HG02798 (cell line): ENCODE results near the gene CHD9.

Experiments
- ATAC-seq: cut with Tn5 transposase; IDR thresholded peaks from one replicate; pipeline ENCODE4 v1.9.1; 2021; ENCODE audit warnings: mild to moderate bottlenecking; ENCODE audit not compliant: unreplicated experiment, poor library complexity

CHD9 gene

DNA sequence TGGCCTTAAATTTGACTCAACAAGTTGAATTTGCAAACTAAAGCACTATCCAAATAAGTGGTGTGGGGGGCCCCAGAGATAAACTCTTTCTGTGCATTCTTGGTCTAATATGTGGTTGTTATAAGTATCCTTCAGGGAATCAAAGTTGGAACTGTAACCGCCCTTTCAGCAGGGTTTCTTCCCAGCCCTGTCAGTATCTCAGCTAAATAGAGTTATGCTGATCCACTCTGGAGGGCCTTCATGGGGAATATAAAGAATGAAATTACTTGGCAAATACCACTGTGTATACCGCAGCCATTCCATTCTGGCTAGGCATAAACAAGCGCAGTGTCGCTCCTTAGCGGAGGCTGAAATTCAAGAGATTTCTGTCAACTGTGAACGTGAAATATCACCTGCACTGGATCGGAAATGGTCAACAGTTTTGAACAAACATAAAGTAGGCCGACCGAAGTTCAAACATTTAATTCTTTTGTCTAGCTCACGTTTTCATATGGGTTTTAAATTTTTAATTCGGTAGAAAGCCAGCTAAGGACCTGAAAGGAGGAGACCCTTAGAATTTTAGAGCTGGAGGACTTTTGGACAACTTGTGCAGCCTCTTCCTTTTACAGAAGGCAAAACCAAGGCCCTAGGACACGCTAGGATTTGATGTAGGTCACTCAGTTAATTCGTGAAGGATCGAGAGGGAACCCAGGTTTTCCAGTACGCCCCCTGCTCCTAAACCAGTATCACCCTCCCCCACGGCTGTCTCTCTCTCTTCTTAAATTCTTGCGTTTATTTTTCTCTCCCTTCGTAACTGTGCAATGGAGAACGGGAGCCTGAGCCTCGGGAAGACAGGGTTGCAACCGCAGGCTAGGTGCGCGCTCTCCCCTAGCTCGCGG, 74.7 kb downstream of the CHD9 start:
- ATAC-seq: no peak

DNA sequence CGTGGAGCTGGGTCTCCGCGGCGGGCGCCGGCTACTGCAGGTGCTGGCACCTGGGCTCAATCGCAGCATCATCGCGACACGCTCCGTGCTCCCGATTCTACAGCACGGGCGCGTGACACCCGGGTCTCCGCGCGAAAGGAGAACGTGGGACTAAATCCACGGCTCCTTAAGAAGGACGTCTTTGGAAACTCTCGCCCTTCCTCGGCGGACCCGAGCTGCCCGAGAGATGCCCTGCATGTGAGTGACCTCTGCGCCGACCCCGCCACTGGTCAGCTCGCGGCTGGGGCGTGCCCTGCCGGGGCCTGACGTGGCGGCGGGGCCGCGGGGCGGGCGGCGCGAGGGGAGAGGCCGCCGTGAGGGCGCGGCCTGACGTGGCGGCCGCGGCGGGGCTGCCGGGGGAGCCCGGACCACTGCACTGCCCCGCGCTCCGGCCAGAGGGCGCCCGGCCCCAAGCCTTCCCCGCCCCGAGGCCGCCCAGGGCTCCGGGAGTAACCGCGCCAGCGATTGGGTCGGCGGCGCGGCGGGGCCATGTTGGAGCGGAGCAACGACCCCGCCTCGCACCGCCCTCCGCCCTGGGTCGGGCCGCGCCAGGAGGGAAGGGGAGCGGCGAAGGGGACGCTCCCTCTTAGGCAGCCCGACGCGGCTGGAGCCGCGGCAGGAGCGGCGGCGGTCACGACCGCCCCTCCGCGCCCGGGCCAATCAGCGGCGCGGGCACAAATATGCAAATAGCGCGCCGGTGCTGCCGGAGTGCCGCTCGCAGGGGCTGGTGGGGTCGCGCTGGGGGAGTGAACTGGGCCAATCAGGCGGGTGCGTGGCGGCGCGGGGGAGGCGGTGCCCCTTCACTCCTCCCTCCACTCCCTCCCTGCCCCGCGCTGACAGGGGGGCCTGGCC, 75.6 kb downstream of the CHD9 start:
- ATAC-seq: peak; percentile 86

DNA sequence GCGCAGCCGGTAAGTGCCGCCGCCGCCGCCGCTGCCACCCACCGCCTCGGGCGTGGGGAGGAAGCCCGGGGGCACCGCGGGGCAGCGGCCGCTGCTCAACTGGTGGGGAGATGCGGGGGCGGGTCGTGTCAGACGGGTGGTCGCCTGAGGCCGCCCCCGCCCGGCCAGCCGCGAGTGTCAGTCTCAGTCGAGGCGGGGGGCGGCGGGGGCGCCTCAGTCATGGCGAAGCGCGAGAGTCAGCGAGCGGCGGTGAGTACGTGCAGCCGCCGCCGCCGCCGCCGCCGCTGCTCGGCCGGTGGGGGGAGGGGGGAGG, 76.2 kb downstream of the CHD9 start:
- peak; percentile 0 for ATAC-seq

DNA sequence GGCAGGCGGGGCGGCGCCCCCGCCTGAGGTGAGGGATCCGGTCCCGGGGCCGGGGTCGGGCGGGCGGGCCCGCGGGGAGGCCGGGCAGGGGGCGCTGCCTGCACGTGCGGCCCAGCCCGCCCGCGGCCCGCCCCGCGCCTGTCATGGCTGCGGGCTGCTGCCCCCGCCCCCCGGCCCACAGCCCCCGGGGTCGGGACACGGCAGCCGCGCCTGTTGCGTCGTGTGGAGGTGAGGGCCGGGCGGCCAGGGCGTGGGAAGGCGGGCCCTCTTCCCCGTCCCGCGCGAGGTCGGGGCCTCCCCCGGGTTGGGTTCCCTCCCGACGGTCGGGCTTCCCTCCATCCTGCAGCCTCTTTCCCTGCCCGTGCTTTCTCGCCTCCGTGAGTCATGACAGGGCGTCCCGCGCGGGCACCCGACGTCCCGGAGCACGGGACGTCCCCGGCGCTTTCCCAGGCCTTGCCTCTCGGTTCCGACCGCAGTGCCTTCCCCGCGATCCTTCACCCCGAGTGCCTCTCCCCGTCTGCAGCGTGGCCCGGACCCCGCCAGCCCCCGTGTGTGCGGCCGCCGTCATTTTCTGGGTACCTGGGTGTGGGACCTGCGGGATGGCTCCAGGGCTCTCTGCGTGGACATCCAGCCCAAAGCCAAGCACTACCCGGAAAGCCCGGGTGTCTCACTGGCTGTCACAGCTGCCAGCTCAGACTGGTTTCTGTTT, 76.7 kb downstream of the CHD9 start:
- no peak for ATAC-seq

DNA sequence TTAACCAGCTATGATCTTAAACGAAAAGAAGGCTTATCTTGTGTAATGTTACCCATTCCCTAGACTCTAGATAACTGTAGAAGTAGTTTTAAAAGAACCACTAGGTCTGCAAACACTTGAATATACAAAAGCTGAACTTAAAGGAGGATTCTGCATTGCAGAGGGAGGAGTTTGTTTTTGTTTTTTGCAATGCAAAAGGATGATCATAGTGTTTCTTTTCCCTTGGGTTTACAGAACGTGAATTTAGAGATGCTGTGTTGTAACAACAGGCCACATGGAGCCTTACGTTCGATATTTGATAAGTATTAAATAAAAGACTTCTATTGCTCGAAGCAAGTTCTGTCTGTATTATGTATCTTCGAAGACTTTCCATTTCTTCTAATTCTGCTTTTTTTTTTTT, 77.6 kb downstream of the CHD9 start:
- ATAC-seq: no peak

DNA sequence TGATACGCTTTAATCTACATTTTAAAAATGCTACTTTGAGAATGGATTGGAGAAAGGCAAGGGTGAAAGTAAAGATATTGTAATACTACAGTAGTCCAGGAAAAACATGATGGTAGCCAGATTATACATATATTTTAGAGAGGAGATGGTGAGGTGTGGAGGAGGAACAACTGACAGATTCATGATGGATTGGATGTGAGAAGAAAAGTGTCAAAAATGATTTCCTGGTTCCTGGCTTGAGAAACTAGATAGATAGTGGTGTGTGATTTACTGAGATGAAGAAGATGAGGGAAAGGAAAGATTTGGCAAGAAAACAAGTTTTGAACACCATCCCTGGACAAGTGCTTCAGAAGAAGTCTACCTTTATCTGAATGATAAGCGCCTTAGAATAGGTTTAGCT, 80.5 kb downstream of the CHD9 start:
- no peak for ATAC-seq

DNA sequence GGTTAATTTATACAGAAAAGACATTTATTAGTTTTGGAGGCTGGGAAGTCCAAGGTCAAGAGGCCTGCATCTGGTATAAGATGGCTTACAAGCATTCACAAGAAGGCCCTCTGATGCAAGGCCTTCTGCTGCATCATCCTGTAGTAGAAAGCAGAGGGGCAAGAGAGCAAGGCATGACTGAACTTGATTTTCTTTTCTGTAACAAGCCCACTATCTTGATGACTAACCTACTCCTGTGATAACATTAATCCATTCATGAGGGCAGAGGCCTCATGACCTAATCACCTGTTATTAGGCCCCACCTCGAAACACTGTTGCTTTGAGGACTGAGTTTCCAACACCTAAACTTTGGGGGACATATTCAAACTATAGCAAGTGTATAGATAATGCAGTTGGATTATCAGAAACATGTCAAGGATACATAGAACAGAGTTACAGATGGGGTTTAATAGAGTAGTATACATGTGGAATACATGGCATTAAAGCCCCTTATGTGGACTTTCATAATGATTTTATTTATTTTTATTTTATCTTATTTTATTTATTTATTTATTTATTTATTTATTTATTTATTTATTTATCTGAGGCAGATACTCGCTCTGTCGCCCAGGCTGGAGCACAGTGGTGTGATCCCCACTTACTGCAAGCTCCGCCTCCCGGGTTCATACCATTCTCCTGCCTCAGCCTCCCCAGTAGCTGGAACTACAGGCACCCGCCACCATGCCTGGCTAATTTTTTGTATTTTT, 88.2 kb downstream of the CHD9 start:
- no peak for ATAC-seq

DNA sequence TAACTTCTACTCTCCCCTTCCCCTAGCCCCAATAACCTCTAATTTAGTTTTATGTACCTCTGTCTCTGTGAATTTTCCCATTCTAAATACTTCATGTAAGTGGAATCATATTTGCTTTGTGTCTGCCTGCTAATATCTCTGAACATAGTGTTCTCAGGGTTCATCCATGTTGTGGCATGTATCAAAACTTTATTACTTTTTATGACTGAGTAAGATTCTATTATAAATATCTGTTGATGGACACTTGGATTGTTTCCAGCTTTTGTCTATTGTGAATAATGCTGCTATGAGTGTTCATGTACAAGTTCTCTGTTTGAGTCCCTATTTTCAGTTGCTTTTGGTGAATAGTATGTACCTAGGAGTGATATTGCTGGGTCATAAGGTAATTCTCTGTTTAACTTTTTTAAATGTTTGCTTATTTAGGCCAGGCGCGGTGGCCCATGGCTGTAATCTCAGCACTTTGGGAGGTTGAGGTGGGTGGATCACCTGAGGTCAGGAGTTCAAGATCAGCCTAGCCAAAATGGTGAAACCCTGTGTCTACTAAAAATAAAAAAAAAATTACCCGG, 92.8 kb downstream of the CHD9 start:
- ATAC-seq: no peak

DNA sequence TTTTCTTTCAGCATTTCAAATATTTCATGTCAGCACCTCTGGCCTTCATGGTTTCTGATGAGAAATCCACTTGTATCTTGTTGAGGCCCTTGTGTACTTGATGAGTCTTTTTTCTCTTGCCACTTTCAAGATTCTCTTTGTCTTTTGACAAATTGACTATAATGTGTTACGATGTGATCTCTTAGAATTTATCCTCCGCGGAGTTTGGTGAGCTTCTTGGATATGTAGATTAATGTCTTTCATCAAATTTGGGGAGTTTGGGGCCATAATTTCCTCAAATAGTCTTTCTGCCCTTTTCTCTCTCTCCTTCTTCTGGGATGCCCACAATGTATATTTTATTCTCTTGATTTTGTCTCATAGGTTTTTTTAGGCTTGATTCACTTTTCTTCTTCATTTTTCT, 96.0 kb downstream of the CHD9 start:
- ATAC-seq: no peak

DNA sequence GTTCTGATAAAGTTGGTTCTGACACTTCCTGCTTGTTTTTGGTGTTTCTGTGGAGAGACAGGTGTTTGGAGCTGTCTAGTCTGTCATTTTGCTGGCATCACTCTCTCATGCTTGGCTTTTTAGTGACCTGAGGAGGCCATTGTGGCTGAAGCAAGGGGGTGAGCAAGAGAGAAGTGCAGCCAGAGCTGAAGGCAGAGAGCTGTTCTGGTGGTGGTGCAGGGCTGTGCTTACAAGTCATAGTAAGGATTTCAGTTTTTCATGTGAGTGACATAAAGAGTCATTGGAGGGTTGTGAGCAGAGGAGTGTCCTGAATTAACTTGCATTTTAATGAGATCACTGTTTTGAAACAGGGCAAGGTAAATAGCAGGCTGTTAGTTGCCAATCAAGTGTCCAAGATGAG, 97.5 kb downstream of the CHD9 start:
- ATAC-seq: no peak

DNA sequence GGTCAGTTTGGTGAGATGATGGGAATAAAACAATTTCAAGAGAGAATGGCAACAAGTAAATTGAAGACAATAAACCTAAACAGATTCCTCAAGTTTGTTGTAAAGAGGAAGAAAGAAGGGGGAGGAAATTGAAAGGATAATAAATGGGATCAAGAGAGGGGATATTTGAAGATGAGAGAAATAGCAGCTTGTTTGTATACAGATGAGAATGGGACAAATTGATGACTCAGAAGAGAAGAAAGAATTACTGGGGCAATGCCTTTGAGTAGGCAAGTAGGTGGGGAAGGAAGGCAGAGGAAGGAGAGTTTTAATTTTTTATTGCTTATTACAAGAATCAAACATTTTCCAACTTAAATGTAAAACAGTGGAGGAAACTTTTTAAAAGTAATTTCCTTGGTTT, 98.3 kb downstream of the CHD9 start:
- no peak for ATAC-seq

DNA sequence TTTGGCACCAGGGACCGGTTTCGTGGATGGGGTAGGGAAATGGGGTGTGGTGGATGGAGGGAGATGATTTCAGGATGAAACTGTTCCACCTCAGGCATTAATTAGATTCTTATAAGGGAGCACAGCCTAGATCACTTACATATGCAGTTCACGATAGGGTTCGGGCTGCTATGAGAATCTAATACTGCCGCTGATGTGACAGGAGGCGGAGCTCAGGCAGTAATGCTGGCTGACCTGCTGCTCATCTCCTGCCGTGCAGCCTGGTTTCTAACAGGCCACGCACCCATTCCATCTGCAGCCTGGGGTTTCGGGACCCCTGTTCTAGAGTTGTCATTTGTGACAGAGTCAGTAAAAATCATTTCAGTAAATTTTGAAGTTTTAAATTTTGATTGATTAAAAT, 99.7 kb downstream of the CHD9 start:
- ATAC-seq: no peak

DNA sequence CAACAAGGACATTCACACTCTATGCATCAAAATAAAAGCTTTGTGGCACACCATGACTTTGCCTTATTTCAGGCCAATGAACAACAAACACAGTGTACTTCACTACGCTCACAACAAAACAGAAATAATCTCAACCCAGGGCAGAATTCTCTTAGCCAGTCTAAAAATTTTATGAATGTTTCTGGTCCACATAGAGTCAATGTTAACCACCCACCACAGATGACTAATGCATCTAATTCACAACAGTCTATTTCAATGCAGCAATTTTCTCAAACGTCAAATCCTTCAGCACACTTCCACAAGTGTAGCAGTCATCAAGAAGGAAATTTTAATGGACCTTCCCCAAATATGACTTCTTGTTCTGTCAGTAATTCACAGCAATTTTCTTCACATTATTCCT, 101.7 kb downstream of the CHD9 start:
- ATAC-seq: no peak

DNA sequence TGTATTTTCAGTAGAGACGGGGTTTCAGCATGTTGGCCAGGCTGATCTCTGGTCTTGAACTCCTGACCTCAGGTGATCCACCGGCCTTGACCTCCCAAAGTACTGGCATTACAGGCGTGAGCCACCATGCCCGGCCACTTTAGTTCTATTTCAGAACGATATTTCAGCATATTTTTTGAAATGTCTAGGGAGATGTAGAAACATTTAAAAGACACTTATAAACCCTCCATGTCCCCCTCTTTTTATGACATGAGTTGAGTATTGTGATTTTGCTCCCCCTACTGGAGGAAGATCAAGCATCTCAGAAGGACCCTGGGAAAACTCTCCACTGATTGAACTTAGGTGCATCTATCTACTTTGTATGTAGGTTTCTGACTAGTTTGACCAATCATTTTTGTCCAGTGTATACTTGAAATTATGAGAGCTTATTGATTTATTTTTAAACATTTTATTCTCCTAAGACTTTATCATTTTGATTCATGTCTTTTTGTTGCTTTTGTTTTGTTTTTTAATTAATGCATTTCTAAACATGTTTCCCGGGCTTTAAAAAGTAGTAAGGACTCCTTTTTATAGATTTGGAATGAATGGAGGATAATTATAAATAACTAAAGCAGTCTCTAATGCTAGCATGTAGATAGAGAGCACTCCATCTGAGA, 105.1 kb downstream of the CHD9 start:
- ATAC-seq: peak; percentile 68

DNA sequence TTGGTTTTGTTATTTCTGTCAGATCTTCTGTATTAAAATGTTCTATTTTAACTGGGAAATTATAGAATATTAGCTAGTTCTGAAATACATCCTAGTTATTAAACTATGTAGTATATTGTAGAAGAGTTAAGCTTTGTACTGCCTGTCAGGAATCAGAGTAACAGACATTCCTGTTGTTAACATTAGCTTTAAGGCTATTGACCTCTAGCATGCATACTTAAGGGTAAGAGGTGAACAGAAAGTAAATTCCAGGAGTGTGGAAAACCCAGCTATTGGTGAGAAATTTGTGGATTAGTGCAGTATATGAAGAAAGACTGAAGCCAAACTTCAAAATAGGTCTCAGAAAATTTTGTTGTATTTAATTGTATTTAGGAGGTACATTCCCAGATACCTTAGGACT, 111.3 kb downstream of the CHD9 start:
- ATAC-seq: no peak

DNA sequence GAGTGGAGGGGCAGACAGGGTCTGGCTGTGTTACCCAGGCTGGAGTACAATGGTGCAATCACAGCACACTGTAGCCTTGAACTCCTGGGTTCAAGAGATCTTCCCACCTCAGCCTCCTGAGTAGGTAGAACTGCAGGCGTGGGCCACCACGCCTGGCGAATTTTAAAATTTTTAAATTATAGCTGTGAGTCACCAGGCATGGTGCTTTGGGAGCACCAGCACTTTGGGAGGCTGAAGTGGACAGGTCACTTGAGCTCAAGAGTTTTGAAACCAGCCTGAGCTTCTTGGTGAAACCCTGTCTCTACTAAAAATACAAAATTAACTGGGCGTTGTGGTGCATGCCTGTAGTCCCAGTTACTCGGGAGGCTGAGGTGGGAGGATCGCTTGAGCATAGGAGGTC, 114.0 kb downstream of the CHD9 start:
- ATAC-seq: no peak

DNA sequence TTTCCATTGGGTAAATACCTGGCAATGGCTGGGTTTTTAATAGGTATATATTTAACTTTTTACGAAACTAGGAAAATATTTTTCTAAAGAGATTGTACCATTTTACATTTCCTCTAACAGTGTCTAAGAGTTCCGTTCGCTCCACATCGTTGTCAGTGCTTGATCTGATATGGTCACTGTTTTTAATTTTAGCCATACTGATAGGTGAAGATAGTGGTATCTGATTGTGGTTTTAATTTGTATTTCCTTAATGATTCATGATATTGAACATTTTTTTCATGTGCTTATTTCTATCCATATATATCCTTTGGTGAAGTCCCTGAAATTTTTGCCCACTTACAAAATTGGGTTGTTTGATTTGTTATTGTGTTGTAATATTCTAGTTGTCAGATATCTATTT, 117.7 kb downstream of the CHD9 start:
- ATAC-seq: no peak

DNA sequence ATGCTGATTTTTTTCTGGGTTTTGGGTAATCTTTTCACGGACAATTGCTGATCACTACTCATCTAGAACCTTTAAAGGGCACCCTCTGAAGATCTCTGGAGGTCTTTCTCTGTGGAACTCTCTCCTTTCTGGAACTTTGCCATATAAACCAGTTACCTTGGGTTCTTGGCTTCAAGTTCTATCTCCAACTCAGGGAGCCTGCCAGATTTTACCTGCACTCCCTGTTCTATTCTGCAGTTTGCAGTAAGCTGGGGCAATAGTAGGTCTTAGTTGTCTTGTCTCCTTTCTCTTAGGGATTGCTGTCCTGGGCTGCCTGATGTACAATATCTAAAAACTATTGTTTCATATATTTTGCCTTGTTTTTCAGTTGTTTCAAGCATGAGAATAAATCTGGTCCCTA, 120.3 kb downstream of the CHD9 start:
- ATAC-seq: no peak

DNA sequence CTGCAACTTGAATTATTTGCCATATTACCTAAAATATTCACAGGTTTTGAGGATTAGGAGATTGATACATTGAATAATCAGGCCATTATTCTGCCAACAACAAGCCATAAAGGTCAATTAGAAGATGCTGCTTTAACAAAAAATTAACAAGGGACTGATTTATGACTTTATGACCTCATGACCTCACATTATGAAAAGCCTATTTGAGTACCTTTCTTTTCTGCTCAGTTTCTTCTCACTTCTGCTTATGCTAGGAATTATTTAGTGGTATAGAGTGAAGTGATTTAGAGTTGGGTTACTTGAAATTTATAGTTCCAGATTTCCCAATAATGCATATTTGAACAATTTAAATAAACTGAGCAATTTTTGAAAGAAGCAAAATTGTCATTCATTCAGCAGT, 121.6 kb downstream of the CHD9 start:
- ATAC-seq: no peak

DNA sequence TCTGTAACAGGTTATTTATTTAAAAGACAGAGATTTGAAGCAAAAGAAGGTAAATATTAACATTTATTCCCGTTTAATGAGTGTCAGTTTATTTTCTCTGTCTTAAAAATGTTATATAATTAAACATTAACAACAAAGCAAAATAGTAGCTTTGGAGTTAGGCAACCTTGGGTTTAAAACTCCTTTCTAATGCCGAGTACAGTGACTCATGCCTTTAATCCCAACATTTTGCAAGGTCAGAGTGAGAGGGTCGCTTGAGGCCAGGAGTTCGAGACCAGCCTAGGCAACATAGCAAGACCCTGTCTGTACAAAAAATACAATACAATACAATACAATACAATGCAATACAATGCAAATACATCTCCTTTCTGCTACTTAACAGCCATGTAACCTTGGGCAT, 128.7 kb downstream of the CHD9 start:
- no peak for ATAC-seq
